Iris pigment epithelial cell (primary cell): ENCODE measurements around the gene GCGR.

Experiments
- DNase-seq: peaks from one replicate; pipeline ENCODE4 v3.0.0-alpha.2; 2011; ENCODE audit warnings: low read depth

Gene GCGR

GRCh38 chr17:81846743-81847689, 43.1 kb downstream of the GCGR start:
- peak; percentile 30 for DNase-seq

GRCh38 chr17:81849457-81849856, 45.5 kb downstream of the GCGR start:
- DNase-seq = no peak

- DNase-seq = no peak
These were observed 47.5 kb downstream of the GCGR start for GRCh38 chr17:81851423-81851822.

GRCh38 chr17:81852237-81852636, 48.3 kb downstream of the GCGR start:
- no peak for DNase-seq

- DNase-seq = no peak
These were observed 51.2 kb downstream of the GCGR start for GRCh38 chr17:81854974-81855774.

GRCh38 chr17:81858170-81858966, 54.4 kb downstream of the GCGR start:
- no peak for DNase-seq

GRCh38 chr17:81858967-81859905, 55.3 kb downstream of the GCGR start:
- DNase-seq = peak; percentile 39

GRCh38 chr17:81859906-81860755, 56.2 kb downstream of the GCGR start, which contains the start of gene P4HB:
TSS of gene P4HB (minus strand) at chr17:81860535. CDS start at chr17:81860471, 64 bp downstream.
- peak; percentile 17 for DNase-seq

- peak; percentile 100 for DNase-seq
These were observed 57.0 kb downstream of the GCGR start for GRCh38 chr17:81860756-81861568.

GRCh38 chr17:81863123-81863675, 59.2 kb downstream of the GCGR start:
- no peak for DNase-seq
